ENCODE results near the gene TBL2.
"Not testable (repeated sequence)": the region's sequence is repeated elsewhere in the genome, so short reads cannot be mapped to it uniquely, and the experiment has no call there.

The TBL2 gene

GRCh38 chr7:73536479-73536878, 41.9 kb downstream of the TBL2 start:
- DNase-seq (ENCODE audit: low read depth in 2 of 3, low spot score in 2 of 3) = no peak

DNA sequence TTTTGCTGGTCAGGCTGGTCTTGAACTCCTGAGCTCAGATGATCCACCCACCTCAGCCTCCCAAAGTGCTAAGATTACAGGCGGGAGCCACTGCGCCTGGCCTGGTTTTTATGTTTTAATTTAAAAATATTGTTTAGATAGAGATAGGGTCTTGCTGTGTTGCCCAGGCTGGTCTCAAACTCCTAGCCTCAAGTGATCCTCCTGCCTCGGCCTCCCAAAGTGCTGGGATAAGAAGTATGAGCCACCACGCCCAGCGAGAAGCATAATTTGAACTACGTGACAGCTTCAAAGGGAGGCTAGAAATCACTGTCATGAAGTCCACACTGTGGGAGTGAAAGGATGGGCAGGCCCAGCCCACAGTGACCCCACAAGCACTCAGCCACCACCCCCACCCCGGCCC, 42.5 kb downstream of the TBL2 start:
- not testable (repeated sequence) for DNase-seq (ENCODE audit: low read depth in 2 of 3, low spot score in 2 of 3)

DNA sequence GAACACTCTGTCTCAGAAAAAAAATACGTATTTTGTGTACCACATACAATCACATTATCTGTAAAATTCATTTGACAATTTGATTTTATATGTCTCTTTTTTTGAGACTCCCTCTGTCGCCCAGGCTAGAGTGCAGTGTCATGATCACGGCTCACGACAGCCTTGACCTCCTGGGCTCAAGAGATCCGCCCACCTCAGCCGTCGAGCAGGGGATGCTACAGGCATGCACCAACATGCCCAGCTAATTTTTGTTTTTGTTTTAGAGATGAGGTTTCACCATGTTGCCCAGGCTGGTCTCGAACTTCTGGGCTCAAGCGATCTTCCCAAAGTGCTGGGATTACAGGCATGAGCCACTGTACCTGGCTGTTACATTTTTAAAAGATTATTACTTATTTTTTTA, 44.6 kb downstream of the TBL2 start:
- DNase-seq (ENCODE audit: low read depth in 2 of 3, low spot score in 2 of 3) = no peak

GRCh38 chr7:73532224-73532623, 46.2 kb downstream of the TBL2 start:
- no peak for DNase-seq (ENCODE audit: low read depth in 2 of 3, low spot score in 2 of 3)

DNA sequence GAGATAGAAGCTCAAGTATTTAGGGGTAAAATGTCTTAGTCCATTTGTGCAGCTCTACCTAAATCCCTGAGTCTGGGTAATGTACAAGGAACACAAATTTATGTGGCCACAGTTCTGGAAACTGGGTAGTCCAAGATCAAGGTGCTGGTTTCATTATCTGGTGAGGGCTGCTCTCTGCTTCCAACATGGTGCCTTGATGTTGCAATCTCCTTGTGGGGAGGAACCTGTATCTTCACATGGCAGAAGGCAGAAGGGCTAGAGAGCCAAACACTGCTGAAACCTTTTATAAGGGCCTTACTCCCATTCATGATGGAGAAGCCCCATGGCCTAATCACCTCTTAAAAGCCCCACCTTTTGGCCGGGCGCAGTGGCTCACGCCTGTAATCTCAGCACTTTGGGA, 47.6 kb downstream of the TBL2 start:
- DNase-seq (ENCODE audit: low read depth in 2 of 3, low spot score in 2 of 3) = no peak

DNA sequence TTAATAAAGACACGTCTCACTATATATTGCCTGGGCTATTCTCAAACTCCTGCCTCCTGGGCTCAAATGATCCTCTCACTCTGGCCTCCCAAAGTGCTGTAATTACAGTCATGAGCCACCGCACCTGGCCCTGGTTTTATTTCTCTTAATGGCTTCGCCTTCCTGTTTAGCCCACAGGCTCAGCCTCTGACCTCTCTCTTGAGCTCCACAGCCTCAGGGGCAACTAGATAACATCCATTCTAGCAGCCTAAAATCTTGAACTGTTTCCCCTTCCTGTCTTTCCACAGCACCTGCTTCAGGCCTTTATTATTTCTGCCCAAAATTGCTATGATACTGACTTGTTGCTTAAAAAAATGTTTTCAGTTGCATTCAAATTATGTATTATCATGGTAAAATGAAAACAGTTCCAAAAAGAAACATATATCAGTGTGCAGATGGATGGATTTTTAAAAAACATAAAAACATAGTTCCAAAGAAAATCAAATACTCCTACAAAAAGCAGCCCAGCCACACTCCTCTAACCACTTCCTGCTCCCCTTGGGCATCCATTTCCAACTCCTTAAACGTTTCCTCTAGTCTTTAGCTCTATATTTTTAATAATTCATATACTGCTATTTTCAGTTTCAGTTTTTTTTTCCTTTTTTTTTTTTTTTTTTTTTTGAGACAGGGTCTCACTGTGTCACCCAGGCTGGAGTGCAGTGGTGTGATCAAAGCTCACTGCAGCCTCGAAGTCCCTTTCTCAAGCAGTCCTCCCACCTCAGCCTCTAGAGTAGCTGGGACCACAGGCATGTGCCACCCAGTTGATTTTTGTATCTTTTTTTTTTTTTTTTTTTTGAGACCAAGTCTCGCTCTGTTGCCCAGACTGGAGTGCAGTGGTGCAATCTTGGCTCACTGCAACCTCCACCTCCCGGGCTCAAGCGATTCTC, 51.2 kb downstream of the TBL2 start:
- DNase-seq (ENCODE audit: low read depth in 2 of 3, low spot score in 2 of 3) = no peak

- not testable (repeated sequence) for DNase-seq (ENCODE audit: low read depth in 2 of 3, low spot score in 2 of 3)
Observed at GRCh38 chr7:73526158-73526494, 52.3 kb downstream of the TBL2 start.

GRCh38 chr7:73522105-73522872, 56.1 kb downstream of the TBL2 start, which contains the start of gene BAZ1B:
TSS of gene BAZ1B (minus strand) at chr7:73522293. CDS start at chr7:73521933, 360 bp downstream.
- DNase-seq (ENCODE audit: low read depth in 2 of 3, low spot score in 2 of 3) = peak; percentile 77 to 95 (median 89)

- DNase-seq (ENCODE audit: low read depth in 2 of 3, low spot score in 2 of 3) = peak in 1 of 3 experiments; percentile 59
Observed at GRCh38 chr7:73521636-73522104, 56.7 kb downstream of the TBL2 start.

DNA sequence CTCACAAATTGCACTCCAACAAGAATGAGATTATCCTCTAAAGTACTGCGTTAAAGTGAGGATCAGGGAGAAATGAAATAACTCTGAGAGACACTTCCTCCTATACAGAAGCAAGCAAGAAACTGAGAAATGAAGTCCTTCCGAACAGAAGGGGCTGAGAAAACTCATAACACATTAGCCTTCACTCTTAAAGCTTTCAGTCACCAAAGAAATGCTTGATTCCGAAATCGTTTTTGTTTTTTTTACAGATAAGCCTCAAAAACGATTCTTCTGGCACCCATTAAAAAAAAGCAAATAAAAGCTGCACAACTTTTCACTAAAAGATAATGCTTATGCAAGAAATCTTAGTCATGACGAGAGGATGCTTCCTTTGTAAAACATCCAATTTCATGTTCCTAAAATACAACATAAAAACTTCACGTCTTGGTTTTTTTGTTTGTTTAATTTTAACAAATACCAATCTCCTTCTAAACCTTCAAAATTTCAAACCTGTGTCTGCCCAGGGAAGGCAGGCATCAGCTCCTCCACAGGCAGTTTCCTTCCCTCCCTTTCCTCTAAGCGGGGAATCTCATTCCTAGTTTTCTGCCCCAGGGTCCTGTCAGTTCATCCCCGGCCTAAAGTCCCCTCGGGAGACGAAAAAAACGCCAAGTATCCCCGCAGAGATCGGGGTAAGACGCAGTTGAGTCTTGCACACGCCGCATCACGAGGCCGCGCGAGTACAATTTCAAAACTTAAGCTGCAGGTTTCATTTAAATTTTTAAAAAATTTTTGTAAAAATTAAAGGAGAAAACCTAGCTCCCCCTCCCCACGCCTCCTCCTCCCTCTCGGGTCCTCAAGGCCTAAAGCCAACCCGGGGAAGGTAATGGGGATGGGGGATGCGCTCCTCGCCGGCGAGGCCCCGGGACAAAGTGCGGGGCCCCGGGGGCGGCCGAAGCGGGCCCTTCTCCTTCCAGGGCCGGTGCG, 57.4 kb downstream of the TBL2 start:
- DNase-seq (ENCODE audit: low read depth in 2 of 3, low spot score in 2 of 3) = no peak

DNA sequence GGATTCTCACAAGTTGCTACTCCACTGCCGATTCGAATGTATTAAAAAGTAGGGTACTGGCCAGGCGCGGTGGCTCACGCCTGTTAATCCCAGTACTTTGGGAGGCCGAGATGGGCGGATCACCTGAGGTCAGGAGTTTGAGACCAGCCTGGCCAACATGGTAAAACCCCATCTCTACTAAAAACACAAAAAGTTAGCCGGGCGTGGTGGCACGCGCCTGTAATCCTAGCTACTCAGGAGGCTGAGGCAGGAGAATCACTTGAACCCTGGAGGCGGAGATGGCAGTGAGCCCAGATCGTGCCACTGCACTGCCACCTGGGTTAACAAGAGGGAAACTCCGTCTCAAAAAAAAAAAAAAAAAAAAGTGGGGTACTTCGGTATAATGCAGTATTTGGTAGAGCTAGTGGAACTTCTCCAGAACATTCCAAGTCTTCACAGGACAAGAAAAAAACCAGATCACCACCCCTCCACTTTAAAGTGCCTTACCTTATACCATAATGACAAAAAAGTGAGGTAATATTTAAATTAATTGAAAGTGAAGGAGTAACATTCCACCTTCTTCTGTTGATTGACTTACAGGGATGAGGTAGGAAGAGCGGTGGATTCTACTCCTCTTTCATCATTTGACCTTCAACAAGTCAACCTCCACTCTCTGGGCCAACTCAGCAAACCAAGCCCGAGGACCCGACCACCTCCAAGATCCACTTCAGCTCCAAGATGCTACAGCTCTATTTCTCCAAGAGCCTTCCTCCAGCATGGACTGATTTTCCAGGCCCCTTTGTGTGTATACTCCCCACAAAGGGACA, 58.3 kb downstream of the TBL2 start:
- no peak for DNase-seq (ENCODE audit: low read depth in 2 of 3, low spot score in 2 of 3)

DNA sequence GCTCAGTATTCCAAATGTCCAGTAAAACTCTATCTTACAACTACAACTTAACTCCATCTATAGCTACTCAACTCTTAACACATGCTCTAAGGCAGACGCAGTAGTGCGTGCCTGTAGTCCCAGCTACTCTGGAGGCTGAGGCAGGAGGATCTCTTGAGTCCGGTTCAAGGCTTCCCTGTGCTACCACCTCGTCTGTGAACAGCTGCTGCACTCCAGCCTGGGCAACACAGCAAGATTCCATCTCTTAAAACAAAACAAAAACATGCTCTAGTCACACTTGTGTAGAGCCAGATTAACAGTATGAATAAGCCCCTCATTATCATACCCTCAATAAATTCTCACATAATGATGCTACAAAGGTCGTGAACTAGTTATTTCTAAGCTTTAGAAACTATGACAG, 59.9 kb downstream of the TBL2 start:
- no peak for DNase-seq (ENCODE audit: low read depth in 2 of 3, low spot score in 2 of 3)

Measured in activated CD8-positive, alpha-beta memory T cell treated with anti-CD3 and anti-CD28 coated beads for 48 hours (primary cell).